ENCODE data around the gene SEPTIN12.

DNA sequence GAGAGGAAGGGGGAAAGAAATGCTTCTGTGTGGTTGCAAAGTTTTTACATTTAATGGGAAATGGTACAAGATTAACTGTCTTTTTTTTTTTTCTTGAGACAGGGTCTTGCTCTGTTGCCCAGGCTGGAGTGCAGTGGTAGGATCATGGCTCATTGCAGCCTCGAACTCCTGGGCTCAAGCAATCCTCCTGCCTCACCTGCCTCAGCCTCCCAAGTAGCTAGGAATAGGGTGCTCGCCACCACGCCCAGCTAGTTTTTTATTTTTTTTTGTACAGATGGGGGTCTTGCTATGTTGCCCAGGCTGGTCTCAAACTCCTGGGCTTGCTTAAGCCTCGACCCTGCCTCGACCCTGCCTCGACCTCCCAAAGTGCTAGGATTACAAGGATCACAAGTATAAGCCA, 18.1 kb upstream of the SEPTIN12 start:
- TF ChIP-seq, protein P1, sequence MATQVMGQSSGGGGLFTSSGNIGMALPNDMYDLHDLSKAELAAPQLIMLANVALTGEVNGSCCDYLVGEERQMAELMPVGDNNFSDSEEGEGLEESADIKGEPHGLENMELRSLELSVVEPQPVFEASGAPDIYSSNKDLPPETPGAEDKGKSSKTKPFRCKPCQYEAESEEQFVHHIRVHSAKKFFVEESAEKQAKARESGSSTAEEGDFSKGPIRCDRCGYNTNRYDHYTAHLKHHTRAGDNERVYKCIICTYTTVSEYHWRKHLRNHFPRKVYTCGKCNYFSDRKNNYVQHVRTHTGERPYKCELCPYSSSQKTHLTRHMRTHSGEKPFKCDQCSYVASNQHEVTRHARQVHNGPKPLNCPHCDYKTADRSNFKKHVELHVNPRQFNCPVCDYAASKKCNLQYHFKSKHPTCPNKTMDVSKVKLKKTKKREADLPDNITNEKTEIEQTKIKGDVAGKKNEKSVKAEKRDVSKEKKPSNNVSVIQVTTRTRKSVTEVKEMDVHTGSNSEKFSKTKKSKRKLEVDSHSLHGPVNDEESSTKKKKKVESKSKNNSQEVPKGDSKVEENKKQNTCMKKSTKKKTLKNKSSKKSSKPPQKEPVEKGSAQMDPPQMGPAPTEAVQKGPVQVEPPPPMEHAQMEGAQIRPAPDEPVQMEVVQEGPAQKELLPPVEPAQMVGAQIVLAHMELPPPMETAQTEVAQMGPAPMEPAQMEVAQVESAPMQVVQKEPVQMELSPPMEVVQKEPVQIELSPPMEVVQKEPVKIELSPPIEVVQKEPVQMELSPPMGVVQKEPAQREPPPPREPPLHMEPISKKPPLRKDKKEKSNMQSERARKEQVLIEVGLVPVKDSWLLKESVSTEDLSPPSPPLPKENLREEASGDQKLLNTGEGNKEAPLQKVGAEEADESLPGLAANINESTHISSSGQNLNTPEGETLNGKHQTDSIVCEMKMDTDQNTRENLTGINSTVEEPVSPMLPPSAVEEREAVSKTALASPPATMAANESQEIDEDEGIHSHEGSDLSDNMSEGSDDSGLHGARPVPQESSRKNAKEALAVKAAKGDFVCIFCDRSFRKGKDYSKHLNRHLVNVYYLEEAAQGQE (IDR thresholded peaks at IDR 0.05; ENCODE audit: low read depth), result no peak
- no peak for TF ChIP-seq EP300 (IDR thresholded peaks at IDR 0.05; ENCODE audit: borderline replicate concordance)
- no peak for TF ChIP-seq CEBPB (IDR thresholded peaks at IDR 0.05)
- TF ChIP-seq CREB1 (IDR thresholded peaks at IDR 0.05; ENCODE audit: low read depth), result no peak
